ENCODE results near the gene ZNF226.
"Not testable (repeated sequence)": the region's sequence is repeated elsewhere in the genome, so short reads cannot be mapped to it uniquely, and the experiment has no call there.

The ZNF226 gene

DNA sequence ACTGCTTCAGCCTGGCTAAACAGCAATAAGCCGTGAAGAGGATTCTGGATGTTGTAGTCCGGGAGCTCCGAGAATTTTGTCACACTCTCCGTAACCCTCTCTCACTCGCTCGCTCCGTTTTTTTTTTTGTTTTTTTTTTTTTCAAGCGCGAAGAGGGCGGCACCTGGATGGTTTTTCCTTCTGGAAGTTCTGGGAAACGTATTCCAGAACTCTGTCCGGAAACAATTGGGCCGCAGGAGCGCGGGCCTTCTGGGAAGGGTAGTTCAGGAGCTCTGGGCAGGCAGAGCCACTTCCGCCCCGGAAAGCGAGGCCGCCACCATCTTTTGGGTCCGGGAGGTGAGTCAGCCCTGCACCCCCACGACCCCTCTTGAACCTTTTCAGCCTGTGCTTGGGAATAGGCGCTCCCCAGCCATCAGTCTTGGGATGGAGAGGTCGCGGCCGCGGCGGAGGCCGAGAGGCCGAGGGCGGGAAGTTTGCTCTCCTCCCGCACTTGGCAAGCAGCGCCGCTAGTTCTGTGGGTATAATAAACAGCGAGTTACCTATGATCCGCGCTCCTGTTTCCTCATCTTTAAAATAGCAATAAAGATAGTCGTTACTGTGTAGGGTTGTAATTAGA, 47.5 kb downstream of the ZNF226 start, which contains the start of gene ZNF227:
TSS of gene ZNF227 (plus strand) at position 283 of the 616 bp plus-strand sequence. CDS start 5,261 bp downstream, outside the sequence.
- DNase-seq (ENCODE audit: low spot score) = peak; percentile 74

GRCh38 chr19:44212866-44213346, 48.0 kb downstream of the ZNF226 start:
- DNase-seq (ENCODE audit: low spot score) = no peak

DNA sequence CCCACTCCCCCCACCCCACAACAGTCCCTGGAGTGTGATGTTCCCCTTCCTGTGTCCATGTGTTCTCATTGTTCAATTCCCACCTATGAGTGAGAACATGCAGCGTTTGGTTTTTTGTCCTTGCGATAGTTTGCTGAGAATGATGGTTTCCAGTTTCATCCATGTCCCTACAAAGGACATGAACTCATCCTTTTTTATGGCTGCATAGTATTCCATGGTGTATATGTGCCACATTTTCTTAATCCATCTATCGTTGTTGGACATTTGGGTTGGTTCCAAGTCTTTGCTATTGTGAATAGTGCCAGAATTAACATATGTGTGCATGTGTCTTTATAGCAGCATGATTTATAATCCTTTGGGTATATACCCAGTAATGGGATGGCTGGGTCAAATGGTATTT, 55.0 kb downstream of the ZNF226 start:
- DNase-seq (ENCODE audit: low spot score) = not testable (repeated sequence)

DNA sequence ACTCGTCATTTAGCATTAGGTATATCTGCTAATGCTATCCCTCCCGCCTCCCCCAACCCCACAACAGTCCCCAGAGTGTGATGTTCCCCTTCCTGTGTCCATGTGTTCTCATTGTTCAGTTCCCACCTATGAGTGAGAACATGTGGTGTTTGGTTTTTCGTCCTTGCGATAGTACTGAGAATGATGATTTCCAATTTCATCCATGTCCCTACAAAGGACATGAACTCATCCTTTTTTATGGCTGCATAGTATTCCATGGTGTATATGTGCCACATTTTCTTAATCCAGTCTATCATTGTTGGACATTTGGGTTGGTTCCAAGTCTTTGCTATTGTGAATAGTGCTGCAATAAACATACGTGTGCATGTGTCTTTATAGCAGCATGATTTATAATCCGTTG, 55.9 kb downstream of the ZNF226 start:
- not testable (repeated sequence) for DNase-seq (ENCODE audit: low spot score)

- DNase-seq (ENCODE audit: low spot score) = not testable (repeated sequence)
Measured at GRCh38 chr19:44221291-44221690, 56.4 kb downstream of the ZNF226 start.

All from CD4-positive, alpha-beta T cell treated with Interleukin-6 at 100 ng/mL for 8 hours (primary cell).